OCI-LY3 (cell line): Measurements from ENCODE around the gene MAB21L1.

ENCODE experiments used
- EZH2phosphoT487 ChIP-seq: fragments of 200-600 bp; shearing (Covaris generic); IDR thresholded peaks from 2 replicates; pipeline ENCODE4 v1.6.1; 2018; ENCODE audit warnings: antibody characterized with exemption, mixed run types, low read depth
- TF ChIP-seq, protein P1 (sequence below): fragments of 200-600, 300-600 bp; sonication (generic); IDR thresholded peaks from 2 replicates; pipeline ENCODE4 v1.5.1; 2014; ENCODE audit warnings: antibody characterized with exemption, low read length, low read depth

DNA sequence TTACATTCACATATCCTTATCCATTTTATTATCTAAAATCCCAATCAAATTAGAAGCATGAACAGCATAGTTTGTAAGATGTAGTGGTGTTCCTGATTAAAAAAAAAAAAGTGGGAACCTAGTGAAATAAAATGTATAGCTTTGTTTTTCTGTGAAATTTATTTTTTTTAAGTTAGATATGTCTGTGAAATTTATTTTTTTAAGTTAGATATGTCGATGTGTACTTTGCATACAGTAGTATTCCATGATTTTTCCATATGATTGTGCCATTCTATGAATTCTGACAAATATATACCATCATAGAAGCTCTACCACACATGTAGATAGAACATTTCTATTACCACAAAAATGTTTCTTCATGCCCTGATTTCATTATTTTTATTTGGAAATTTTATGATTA is 6.0 kb upstream of the MAB21L1 start:
- TF ChIP-seq, protein P1, sequence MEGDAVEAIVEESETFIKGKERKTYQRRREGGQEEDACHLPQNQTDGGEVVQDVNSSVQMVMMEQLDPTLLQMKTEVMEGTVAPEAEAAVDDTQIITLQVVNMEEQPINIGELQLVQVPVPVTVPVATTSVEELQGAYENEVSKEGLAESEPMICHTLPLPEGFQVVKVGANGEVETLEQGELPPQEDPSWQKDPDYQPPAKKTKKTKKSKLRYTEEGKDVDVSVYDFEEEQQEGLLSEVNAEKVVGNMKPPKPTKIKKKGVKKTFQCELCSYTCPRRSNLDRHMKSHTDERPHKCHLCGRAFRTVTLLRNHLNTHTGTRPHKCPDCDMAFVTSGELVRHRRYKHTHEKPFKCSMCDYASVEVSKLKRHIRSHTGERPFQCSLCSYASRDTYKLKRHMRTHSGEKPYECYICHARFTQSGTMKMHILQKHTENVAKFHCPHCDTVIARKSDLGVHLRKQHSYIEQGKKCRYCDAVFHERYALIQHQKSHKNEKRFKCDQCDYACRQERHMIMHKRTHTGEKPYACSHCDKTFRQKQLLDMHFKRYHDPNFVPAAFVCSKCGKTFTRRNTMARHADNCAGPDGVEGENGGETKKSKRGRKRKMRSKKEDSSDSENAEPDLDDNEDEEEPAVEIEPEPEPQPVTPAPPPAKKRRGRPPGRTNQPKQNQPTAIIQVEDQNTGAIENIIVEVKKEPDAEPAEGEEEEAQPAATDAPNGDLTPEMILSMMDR: no peak
- TF ChIP-seq EZH2phosphoT487: no peak
